ENCODE data around the gene ANKRD42.
"Not testable (repeated sequence)": the region's sequence is repeated elsewhere in the genome, so short reads cannot be mapped to it uniquely, and the experiment has no call there.

ANKRD42 gene

DNA sequence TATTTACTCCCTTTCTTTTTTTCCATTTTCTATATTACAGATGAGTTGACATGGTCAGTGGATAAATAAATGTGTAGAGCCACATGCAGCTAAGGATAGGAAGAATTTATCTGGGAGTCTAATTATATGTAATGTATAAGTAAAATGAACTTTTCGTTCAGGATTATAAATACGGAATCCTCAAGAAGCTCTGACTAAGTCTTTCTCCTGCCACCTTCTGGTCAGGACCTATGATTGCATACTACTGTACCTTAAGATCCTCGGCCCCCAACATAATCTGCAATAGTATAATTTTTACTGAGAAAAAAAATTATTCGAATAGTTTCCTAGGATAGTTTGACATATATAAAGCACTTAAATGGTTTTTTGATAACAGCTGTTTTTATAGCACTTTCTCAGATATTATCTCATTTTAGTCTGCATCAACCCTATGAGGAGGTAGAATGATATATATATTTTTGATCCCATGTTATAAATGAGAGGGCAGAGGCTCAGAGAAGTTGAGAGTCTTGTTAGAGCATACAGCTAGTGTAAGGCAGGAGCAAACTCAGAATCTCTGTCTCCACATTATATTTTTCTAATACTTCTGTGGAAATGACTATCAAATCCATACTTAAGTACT lies 56.6 kb downstream of the ANKRD42 start:
- peak; percentile 10 for DNase-seq

GRCh38 chr11:83252266-83252665 lies 58.8 kb downstream of the ANKRD42 start:
- DNase-seq: no peak

GRCh38 chr11:83252941-83253340 lies 59.4 kb downstream of the ANKRD42 start:
- DNase-seq: no peak

DNA sequence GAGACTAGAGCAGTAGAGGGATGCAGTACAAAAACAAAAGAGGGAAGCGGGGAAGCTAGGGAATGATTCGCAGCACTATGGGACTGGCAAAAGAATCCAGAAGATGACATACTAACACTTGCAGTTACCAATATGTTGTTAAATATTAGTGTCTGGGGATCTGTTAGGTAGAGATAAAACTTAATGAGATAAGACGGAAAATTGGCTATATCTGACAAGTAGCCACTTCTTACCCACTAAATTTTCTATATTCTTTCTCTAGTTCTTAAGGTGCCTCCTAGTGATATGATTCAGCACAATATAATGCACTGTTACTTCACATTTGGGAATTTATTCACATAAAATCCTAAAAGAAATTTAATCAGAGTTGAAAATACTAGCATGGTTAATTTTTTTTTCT lies 61.9 kb downstream of the ANKRD42 start:
- no peak for DNase-seq

- DNase-seq: no peak
These were observed 63.3 kb downstream of the ANKRD42 start for GRCh38 chr11:83256602-83257340.

GRCh38 chr11:83257761-83258168 lies 64.3 kb downstream of the ANKRD42 start:
- no peak for DNase-seq

DNA sequence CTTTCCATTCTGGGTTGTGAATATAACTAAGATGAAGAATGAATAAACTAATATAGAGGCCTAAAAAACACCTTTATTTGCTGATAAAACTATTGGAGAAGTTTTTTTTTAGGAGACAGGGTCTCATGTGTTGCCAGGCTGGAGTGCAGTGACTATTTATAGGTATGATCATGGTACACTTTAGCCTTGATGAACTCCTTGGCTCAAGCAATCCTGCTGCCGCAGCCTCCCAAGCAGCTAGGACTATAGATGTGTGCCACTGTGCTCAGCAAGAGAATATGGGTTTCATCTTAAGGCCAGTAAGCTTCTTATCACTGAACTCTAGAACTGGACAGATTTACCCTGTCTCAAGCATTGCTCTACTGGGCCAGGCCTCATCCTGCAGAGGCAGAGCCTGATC lies 66.0 kb downstream of the ANKRD42 start:
- no peak for DNase-seq

GRCh38 chr11:83265331-83265730 lies 71.8 kb downstream of the ANKRD42 start:
- DNase-seq: no peak

GRCh38 chr11:83269080-83269479 lies 75.6 kb downstream of the ANKRD42 start:
- DNase-seq: not testable (repeated sequence)

DNA sequence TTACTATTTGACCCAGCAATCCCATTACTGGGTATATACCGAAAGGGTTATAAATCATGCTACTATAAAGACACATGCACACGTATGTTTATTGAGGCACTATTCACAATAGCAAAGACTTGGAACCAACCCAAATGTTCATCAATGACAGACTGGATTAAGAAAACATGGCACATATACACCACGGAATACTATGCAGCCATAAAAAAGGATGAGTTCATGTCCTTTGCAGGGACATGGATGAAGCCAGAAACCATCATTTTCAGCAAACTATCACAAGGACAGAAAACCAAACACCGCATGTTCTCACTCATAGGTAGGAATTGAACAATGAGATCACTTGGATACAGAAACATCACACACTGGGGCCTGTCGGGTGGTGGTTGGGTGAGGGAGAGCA lies 78.2 kb downstream of the ANKRD42 start:
- DNase-seq: not testable (repeated sequence)

GRCh38 chr11:83272627-83273026 lies 79.1 kb downstream of the ANKRD42 start:
- DNase-seq: no peak

DNA sequence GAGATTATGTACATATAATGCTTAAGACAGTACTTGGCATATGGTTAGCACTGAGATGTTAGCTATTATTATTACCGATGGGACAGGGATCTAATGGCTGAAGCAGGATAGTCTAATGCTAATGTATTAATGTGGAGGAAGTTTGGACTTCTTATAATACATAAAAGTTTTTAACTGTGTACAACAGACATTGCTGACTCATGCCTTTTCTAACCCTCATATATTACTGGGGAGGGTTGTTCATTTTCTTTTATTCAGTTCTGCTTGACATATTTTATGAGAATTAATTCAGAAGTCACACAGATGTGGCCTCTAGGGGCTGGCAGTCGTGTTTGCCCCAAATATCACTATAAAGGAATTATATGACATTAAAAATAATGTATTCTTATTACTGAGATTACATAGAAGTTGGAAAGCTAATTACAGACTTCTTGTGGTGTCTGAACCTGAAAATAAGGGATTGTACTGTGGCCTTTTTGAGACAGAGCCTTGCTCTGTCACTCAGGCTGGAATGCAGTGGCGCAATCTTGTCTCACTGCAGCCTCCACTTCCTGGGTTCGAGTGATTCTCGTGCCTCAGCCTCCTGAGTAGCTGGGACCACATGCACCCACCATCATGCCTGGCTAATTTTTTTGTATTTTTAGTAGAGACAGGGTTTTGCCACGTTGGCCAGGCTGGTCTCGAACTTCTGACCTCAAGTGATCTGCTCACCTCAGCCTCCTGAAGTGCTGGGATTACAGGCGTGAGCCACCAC lies 82.6 kb downstream of the ANKRD42 start:
- no peak for DNase-seq

DNA sequence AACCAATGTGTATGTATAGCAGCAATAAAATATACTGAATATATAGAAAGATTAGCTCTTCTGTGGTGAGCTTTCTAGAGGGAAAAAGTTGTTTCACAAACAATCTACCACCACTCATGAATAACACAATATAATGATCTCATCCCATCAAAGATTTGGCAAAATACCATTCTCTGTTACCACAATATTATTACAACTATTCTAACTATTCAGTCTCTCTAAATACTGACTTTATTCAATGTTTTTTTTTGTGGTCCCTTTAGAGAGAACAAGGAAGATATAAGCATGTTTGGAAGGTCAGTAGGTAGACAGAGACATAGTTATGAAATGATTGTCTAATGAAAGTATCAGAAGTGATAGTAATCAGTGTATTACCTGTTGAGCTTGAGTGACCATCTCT lies 84.8 kb downstream of the ANKRD42 start:
- no peak for DNase-seq

GRCh38 chr11:83280256-83280655 lies 86.7 kb downstream of the ANKRD42 start:
- no peak for DNase-seq

- DNase-seq: no peak
These were observed 88.7 kb downstream of the ANKRD42 start for GRCh38 chr11:83282084-83282716.

DNA sequence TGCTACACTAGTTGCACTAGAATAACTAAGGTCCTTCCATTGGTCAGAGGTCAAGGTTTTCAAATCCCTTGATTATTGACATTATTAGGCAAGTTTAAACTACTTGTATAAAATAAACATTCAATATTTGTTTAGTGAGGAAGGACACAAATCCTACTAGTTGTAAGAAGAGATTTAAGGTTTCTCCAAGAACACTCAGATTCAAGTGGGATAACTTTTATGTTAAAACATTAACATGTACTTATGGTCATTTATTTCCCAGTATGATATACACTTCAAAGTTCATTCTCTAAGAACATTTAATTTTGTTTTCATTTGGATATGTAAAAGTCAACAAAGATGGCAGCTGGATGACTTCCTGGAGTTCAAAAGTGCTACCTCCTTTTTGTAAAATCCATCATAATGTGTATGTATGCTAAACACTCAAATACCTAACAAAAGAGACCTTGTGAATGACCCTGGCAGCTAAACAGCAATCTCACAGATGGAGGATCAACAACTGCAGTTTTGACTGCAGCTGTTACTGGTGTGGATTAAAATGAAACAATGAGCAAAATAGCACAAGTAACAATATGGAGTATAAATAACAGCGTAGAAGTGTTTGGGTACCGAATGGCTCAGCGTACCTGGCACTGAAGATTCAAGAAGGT lies 91.1 kb downstream of the ANKRD42 start:
- peak; percentile 32 for DNase-seq

GRCh38 chr11:83285151-83285770 lies 91.7 kb downstream of the ANKRD42 start:
- DNase-seq: no peak

DNA sequence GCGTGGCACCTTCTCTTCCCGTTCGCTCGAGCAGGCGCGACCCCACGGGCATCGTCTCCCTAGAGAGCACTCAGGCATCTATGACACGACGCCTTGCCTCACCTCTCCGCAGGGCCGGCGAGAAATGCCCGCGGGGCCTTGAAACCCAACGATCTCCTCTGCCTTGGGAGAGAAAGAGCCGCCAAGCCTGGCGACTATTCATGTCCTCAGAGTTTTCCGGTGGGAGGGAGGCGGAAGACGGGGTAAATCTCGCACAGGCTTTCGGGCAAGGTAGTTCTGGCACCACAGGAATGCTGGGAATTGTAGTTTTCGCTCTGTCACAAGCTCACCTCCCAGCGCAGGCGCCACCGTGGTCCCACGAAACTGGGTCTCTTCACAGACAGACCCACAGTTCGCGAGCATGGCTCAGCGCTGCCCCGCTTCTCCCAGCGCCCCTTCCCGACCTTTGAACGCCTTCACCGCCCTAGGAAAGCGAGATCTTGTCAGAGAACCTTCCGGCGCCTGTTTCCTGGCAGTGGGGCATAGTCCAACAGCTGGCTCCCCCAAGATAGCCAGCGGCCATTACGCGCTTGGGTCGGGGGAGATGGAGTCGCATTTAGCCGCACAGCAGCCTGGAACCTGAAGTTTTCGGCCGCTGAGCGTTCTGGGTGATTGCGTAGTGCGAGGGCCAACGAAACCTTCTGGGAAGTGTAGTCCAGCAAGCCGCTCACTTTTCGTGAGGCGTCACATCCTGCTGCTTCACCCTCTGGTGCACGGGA lies 92.4 kb downstream of the ANKRD42 start, which contains the start of gene CCDC90B:
CCDC90B (minus strand) TSS at position 597 of the 758 bp plus-strand sequence; CDS start at position 202, 395 bp downstream.
- DNase-seq: peak; percentile 97

DNA sequence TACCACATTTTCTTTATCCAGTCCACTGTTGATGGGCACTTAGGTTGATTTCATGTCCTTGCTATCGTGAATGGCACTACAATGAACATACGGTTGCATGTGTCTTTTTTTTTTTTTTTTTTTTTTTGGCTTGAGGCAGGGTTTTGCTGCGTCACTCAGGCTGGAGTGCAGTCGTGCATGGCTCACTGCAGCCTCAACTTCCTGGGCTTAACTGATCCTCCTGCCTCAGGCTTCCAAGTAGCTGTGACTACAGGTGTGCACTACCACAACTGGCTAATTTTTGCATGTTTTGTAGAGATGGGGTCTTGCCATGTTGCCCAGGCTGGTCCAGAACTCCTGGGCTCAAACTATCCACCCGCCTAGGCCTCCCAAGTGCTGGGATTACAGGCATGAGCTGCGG lies 94.1 kb downstream of the ANKRD42 start:
- no peak for DNase-seq

- peak; percentile 39 for DNase-seq
These were observed 99.4 kb downstream of the ANKRD42 start for GRCh38 chr11:83292709-83293456.

DNA sequence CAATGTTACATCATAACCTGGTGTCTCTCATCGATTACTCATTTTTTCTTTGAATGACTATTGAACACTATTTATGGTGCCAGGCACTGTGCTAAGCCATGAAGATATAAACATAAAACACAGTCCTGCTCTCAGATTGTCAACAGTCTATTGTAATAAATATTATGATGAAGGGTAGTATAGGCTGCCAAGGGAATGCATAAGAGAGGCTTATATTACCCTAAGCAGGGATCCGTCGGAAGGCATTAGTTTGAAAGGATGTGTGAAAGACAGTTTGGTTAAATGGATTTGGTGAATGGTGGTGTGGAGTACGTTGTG lies 99.9 kb downstream of the ANKRD42 start:
- no peak for DNase-seq

All from DMS153 (cell line).